ENCODE results near the gene CNEP1R1. TPM values are rescaled to one million over a fixed set of nuclear protein-coding genes. Genes with fewer than 3 reads are reported as not detected.
A peak's percentile ranks its signal among the peaks of the same experiment; 100 is the strongest.

The CNEP1R1 gene
- total RNA-seq, 4 donors from 2014 or later, result 14.1 to 51.7 (median 29.5) TPM

DNA sequence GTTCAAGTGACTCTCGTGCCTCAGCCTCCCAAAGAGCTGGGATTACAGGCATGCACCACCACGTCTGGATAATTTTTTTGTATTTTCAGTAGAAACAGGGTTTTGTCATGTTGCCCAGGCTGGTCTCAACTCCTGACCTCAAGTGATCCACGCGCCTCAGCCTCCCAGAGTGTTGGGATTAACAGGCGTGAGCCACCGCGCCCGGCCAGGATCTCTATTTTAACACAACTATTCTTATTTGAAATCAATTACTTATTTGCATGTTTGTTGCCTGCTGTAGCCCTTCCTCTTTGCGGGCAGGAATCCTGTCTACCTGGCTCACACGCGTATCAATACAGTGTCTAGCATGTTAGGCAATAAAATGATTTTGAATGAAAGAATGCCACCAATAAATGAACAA lies 818 bp upstream of the CNEP1R1 start:
- Histone ChIP-seq H3K9me3 (no peaks in the 10 kb centered on the region), H3K27ac (peak overlapping the region in 1 of 2 donors; percentile 1), H3K36me3 (no peaks in the 10 kb centered on the region), H3K4me3 (peak overlapping the region in 1 of 2 donors; percentile 92), H3K4me1 (no peaks in the 10 kb centered on the region), H3K27me3 (no peaks in the 10 kb centered on the region)
- intact Hi-C loops (cut with DNase I; ENCODE audit: low total_unique reads), result no loop called here
- peak; percentile 17 to 18 for DNase-seq
- TF ChIP-seq POLR2A (IDR thresholded peaks at IDR 0.05), result no peak
- TF ChIP-seq, protein P1, sequence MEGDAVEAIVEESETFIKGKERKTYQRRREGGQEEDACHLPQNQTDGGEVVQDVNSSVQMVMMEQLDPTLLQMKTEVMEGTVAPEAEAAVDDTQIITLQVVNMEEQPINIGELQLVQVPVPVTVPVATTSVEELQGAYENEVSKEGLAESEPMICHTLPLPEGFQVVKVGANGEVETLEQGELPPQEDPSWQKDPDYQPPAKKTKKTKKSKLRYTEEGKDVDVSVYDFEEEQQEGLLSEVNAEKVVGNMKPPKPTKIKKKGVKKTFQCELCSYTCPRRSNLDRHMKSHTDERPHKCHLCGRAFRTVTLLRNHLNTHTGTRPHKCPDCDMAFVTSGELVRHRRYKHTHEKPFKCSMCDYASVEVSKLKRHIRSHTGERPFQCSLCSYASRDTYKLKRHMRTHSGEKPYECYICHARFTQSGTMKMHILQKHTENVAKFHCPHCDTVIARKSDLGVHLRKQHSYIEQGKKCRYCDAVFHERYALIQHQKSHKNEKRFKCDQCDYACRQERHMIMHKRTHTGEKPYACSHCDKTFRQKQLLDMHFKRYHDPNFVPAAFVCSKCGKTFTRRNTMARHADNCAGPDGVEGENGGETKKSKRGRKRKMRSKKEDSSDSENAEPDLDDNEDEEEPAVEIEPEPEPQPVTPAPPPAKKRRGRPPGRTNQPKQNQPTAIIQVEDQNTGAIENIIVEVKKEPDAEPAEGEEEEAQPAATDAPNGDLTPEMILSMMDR (IDR thresholded peaks at IDR 0.05), result no peak

- TF ChIP-seq POLR2A (IDR thresholded peaks at IDR 0.05), result no peak
- TF ChIP-seq, protein P1 (IDR thresholded peaks at IDR 0.05), result no peak
- no peaks in the 10 kb centered on the region for H3K27me3 ChIP-seq
- no peaks in the 10 kb centered on the region for H3K4me1 ChIP-seq
- peak overlapping the region; percentile 76 to 89 for H3K27ac ChIP-seq
- intact Hi-C loops (cut with DNase I; ENCODE audit: low total_unique reads), result no loop called here
- H3K9me3 ChIP-seq, result no peaks in the 10 kb centered on the region
- H3K36me3 ChIP-seq, result no peaks in the 10 kb centered on the region
- H3K4me3 ChIP-seq, result peak overlapping the region; percentile 92 to 100
- no peak for DNase-seq
Measured at GRCh38 chr16:50025537-50025931, 509 bp downstream of the CNEP1R1 start.

DNA sequence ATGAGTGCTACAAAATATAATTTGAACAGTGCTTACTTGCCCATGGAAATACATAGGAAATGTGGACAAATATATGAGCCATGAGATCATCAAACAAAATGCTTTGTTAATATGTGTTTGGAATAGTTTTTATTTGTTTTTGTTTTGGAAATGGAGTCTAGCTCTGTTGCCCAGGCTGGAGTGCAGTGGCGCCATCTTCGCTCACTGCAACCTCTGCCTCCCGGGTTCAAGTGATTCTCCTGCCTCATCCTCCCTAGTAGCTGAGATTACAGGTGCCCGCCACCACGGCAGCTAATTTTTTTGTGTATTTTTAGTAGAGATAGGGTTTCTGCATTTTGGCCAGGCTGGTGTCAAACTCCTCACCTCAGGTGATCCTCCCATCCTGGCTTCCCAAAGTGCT lies 2.8 kb downstream of the CNEP1R1 start:
- intact Hi-C loops (cut with DNase I; ENCODE audit: low total_unique reads), result no loop called here
- Histone ChIP-seq H3K4me1 (no peaks in the 10 kb centered on the region), H3K27ac (no peak overlapping the region), H3K4me3 (no peak overlapping the region), H3K36me3 (no peaks in the 10 kb centered on the region), H3K9me3 (no peaks in the 10 kb centered on the region), H3K27me3 (no peaks in the 10 kb centered on the region)
- DNase-seq, result no peak
- no peak for TF ChIP-seq POLR2A (IDR thresholded peaks at IDR 0.05)

DNA sequence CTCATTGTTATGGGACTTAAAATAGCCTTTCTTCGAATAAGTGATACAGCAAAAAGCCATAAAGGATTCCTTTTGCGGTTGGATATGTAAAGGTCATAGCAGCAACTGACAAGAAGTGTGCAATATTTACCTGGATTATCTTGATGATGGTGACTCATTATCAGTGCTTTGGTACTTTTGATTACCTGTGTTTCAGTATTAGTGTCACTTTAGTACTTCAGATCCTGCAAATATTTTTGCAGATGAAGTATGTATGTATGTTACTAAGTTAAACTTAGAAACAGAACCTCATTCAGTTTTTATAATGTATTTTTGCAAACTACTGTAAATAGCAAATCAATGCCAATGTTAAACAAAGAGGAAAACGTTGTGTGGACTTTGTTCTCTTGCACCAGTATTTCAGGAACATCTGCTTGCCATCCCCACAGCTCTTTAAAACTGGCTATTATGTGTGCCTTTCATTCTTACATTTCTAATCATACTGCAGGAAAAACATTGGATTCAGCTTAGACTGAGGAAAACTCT lies 10.5 kb downstream of the CNEP1R1 start:
- Histone ChIP-seq H3K4me3 (no peak overlapping the region), H3K9me3 (no peaks in the 10 kb centered on the region), H3K27ac (no peak overlapping the region), H3K27me3 (no peaks in the 10 kb centered on the region), H3K36me3 (no peaks in the 10 kb centered on the region), H3K4me1 (no peaks in the 10 kb centered on the region)
- DNase-seq, result no peak
- intact Hi-C loops (cut with DNase I; ENCODE audit: low total_unique reads), result no loop called here
- TF ChIP-seq, protein P1 (IDR thresholded peaks at IDR 0.05), result no peak
- TF ChIP-seq POLR2A (IDR thresholded peaks at IDR 0.05), result no peak

GRCh38 chr16:50036426-50036825 lies 11.4 kb downstream of the CNEP1R1 start:
- TF ChIP-seq, protein P1 (IDR thresholded peaks at IDR 0.05), result no peak
- TF ChIP-seq POLR2A (IDR thresholded peaks at IDR 0.05), result no peak
- H3K36me3 ChIP-seq, result no peaks in the 10 kb centered on the region
- no peak for DNase-seq

More at GRCh38 chr16:50036426-50036825, 11.4 kb downstream of the CNEP1R1 start:
- Histone ChIP-seq H3K27ac (no peak overlapping the region), H3K9me3 (no peaks in the 10 kb centered on the region), H3K4me1 (no peaks in the 10 kb centered on the region), H3K27me3 (no peaks in the 10 kb centered on the region), H3K4me3 (no peak overlapping the region)
- intact Hi-C loops (cut with DNase I; ENCODE audit: low total_unique reads), result no loop called here
